ENCODE measurements around the gene GEMIN2.
"Not testable (repeated sequence)": the region's sequence is repeated elsewhere in the genome, so short reads cannot be mapped to it uniquely, and the experiment has no call there.

The GEMIN2 gene

GRCh38 chr14:39094515-39094914 lies 19.6 kb upstream of the GEMIN2 start:
- H3K9me3 ChIP-seq (ENCODE audit: control insufficient read depth, insufficient read depth, low read length), result no peaks in the 10 kb centered on the region
- DNase-seq (ENCODE audit: low read depth, low spot score), result no peak
- peaks cover 7% of the 10 kb centered on the region; the same call in 1 of the 2 replicates for H3K36me3 ChIP-seq (ENCODE audit: control insufficient read depth, insufficient read depth, low read length)
- H3K27ac ChIP-seq (ENCODE audit: low read length), result no peak overlapping the region
- no CpG with 5 or more reads among the region's 3 CpGs for WGBS (ENCODE audit: insufficient coverage, insufficient read length)
- H3K27me3 ChIP-seq (ENCODE audit: control insufficient read depth, insufficient read depth, low read length), result no peaks in the 10 kb centered on the region
- H3K4me1 ChIP-seq (ENCODE audit: control insufficient read depth, insufficient read depth, low read length), result no peaks in the 10 kb centered on the region
- no peak overlapping the region for H3K4me3 ChIP-seq (ENCODE audit: low read length)

- H3K27ac ChIP-seq (ENCODE audit: low read length), result no peak overlapping the region
- no peak for DNase-seq (ENCODE audit: low read depth, low spot score)
- no CpG with 5 or more reads among the region's 3 CpGs for WGBS (ENCODE audit: insufficient coverage, insufficient read length)
- H3K4me3 ChIP-seq (ENCODE audit: low read length), result no peak overlapping the region
- no peaks in the 10 kb centered on the region for H3K9me3 ChIP-seq (ENCODE audit: control insufficient read depth, insufficient read depth, low read length)
- H3K36me3 ChIP-seq (ENCODE audit: control insufficient read depth, insufficient read depth, low read length), result no peaks in the 10 kb centered on the region; the same call in 1 of the 2 replicates
- no peaks in the 10 kb centered on the region for H3K27me3 ChIP-seq (ENCODE audit: control insufficient read depth, insufficient read depth, low read length)
- H3K4me1 ChIP-seq (ENCODE audit: control insufficient read depth, insufficient read depth, low read length), result no peaks in the 10 kb centered on the region
These were observed 17.0 kb upstream of the GEMIN2 start for GRCh38 chr14:39097159-39097558.

- H3K27ac ChIP-seq (ENCODE audit: low read length); H3K4me3 ChIP-seq (ENCODE audit: low read length); H3K4me1 ChIP-seq (ENCODE audit: control insufficient read depth, insufficient read depth, low read length); H3K27me3 ChIP-seq (ENCODE audit: control insufficient read depth, insufficient read depth, low read length); H3K36me3 ChIP-seq (ENCODE audit: control insufficient read depth, insufficient read depth, low read length); H3K9me3 ChIP-seq (ENCODE audit: control insufficient read depth, insufficient read depth, low read length); DNase-seq (ENCODE audit: low read depth, low spot score): not testable (repeated sequence)
- WGBS (ENCODE audit: insufficient coverage, insufficient read length), result no CpG with 5 or more reads among the region's 10 CpGs
These were observed 14.9 kb upstream of the GEMIN2 start for GRCh38 chr14:39099215-39099614.

GRCh38 chr14:39099748-39100147 lies 14.4 kb upstream of the GEMIN2 start:
- Histone ChIP-seq H3K4me1 (ENCODE audit: control insufficient read depth, insufficient read depth, low read length) (no peaks in the 10 kb centered on the region), H3K36me3 (ENCODE audit: control insufficient read depth, insufficient read depth, low read length) (no peaks in the 10 kb centered on the region), H3K4me3 (ENCODE audit: low read length) (no peak overlapping the region), H3K27ac (ENCODE audit: low read length) (no peak overlapping the region), H3K27me3 (ENCODE audit: control insufficient read depth, insufficient read depth, low read length) (no peaks in the 10 kb centered on the region), H3K9me3 (ENCODE audit: control insufficient read depth, insufficient read depth, low read length) (no peaks in the 10 kb centered on the region)
- DNase-seq (ENCODE audit: low read depth, low spot score), result no peak

- Histone ChIP-seq H3K36me3 (ENCODE audit: control insufficient read depth, insufficient read depth, low read length) (no peaks in the 10 kb centered on the region), H3K9me3 (ENCODE audit: control insufficient read depth, insufficient read depth, low read length) (no peaks in the 10 kb centered on the region), H3K4me1 (ENCODE audit: control insufficient read depth, insufficient read depth, low read length) (no peaks in the 10 kb centered on the region), H3K27me3 (ENCODE audit: control insufficient read depth, insufficient read depth, low read length) (no peaks in the 10 kb centered on the region), H3K4me3 (ENCODE audit: low read length) (peak overlapping the region; percentile 88), H3K27ac (ENCODE audit: low read length) (no peak overlapping the region)
- no peak for DNase-seq (ENCODE audit: low read depth, low spot score)
- no CpG with 5 or more reads among the region's 23 CpGs for WGBS (ENCODE audit: insufficient coverage, insufficient read length)
These were observed 11.7 kb upstream of the GEMIN2 start for GRCh38 chr14:39102265-39102968.

- Histone ChIP-seq H3K9me3 (ENCODE audit: control insufficient read depth, insufficient read depth, low read length) (no peaks in the 10 kb centered on the region), H3K4me1 (ENCODE audit: control insufficient read depth, insufficient read depth, low read length) (no peaks in the 10 kb centered on the region), H3K27me3 (ENCODE audit: control insufficient read depth, insufficient read depth, low read length) (no peaks in the 10 kb centered on the region), H3K36me3 (ENCODE audit: control insufficient read depth, insufficient read depth, low read length) (no peaks in the 10 kb centered on the region), H3K27ac (ENCODE audit: low read length) (no peak within 1 kb of the TSS), H3K4me3 (ENCODE audit: low read length) (peak within 1 kb of the TSS; percentile 88)
- WGBS (ENCODE audit: insufficient coverage, insufficient read length), result no CpG with 5 or more reads among the region's 58 CpGs
- DNase-seq (ENCODE audit: low read depth, low spot score), result peak; percentile 73
These were observed 10.9 kb upstream of the GEMIN2 start, which contains the start of gene SEC23A for GRCh38 chr14:39102969-39103957. Gene SEC23A, minus strand, starts transcription at chr14:39103235. Its CDS starts 7,117 bp downstream, at chr14:39096118.

- H3K27me3 ChIP-seq (ENCODE audit: control insufficient read depth, insufficient read depth, low read length); H3K4me1 ChIP-seq (ENCODE audit: control insufficient read depth, insufficient read depth, low read length); DNase-seq (ENCODE audit: low read depth, low spot score); H3K27ac ChIP-seq (ENCODE audit: low read length); H3K9me3 ChIP-seq (ENCODE audit: control insufficient read depth, insufficient read depth, low read length); H3K36me3 ChIP-seq (ENCODE audit: control insufficient read depth, insufficient read depth, low read length): not testable (repeated sequence)
- peak overlapping the region; percentile 88; the same call in 1 of the 2 replicates for H3K4me3 ChIP-seq (ENCODE audit: low read length)
- no CpG with 5 or more reads among the region's 17 CpGs for WGBS (ENCODE audit: insufficient coverage, insufficient read length)
These were observed 9.9 kb upstream of the GEMIN2 start for GRCh38 chr14:39104078-39104801.

- Histone ChIP-seq H3K27me3 (ENCODE audit: control insufficient read depth, insufficient read depth, low read length) (no peaks in the 10 kb centered on the region), H3K4me1 (ENCODE audit: control insufficient read depth, insufficient read depth, low read length) (no peaks in the 10 kb centered on the region), H3K9me3 (ENCODE audit: control insufficient read depth, insufficient read depth, low read length) (no peaks in the 10 kb centered on the region), H3K4me3 (ENCODE audit: low read length) (no peak overlapping the region), H3K36me3 (ENCODE audit: control insufficient read depth, insufficient read depth, low read length) (no peaks in the 10 kb centered on the region), H3K27ac (ENCODE audit: low read length) (no peak overlapping the region)
- no CpG with 5 or more reads among the region's 2 CpGs for WGBS (ENCODE audit: insufficient coverage, insufficient read length)
- DNase-seq (ENCODE audit: low read depth, low spot score), result no peak
These were observed 6.5 kb upstream of the GEMIN2 start for GRCh38 chr14:39107591-39107996.

- Histone ChIP-seq H3K9me3 (ENCODE audit: control insufficient read depth, insufficient read depth, low read length) (no peaks in the 10 kb centered on the region), H3K4me1 (ENCODE audit: control insufficient read depth, insufficient read depth, low read length) (no peaks in the 10 kb centered on the region), H3K27me3 (ENCODE audit: control insufficient read depth, insufficient read depth, low read length) (no peaks in the 10 kb centered on the region), H3K36me3 (ENCODE audit: control insufficient read depth, insufficient read depth, low read length) (no peaks in the 10 kb centered on the region), H3K4me3 (ENCODE audit: low read length) (no peak overlapping the region), H3K27ac (ENCODE audit: low read length) (no peak overlapping the region)
- no CpG with 5 or more reads among the region's 3 CpGs for WGBS (ENCODE audit: insufficient coverage, insufficient read length)
- DNase-seq (ENCODE audit: low read depth, low spot score), result no peak
These were observed 5.3 kb upstream of the GEMIN2 start for GRCh38 chr14:39108791-39109190.

All from iPS DF 6.9 (cell line).